ENCODE data around the gene C10orf95. TPM values are rescaled to one million over a fixed set of nuclear protein-coding genes. Genes with fewer than 3 reads are reported as not detected.

Gene C10orf95
- total and polyA plus RNA-seq, 2 of the 13 experiments (the other 11 are each of a cell fraction or from before 2014, with no cell fraction given) = 0.05 to 0.07 TPM

DNA sequence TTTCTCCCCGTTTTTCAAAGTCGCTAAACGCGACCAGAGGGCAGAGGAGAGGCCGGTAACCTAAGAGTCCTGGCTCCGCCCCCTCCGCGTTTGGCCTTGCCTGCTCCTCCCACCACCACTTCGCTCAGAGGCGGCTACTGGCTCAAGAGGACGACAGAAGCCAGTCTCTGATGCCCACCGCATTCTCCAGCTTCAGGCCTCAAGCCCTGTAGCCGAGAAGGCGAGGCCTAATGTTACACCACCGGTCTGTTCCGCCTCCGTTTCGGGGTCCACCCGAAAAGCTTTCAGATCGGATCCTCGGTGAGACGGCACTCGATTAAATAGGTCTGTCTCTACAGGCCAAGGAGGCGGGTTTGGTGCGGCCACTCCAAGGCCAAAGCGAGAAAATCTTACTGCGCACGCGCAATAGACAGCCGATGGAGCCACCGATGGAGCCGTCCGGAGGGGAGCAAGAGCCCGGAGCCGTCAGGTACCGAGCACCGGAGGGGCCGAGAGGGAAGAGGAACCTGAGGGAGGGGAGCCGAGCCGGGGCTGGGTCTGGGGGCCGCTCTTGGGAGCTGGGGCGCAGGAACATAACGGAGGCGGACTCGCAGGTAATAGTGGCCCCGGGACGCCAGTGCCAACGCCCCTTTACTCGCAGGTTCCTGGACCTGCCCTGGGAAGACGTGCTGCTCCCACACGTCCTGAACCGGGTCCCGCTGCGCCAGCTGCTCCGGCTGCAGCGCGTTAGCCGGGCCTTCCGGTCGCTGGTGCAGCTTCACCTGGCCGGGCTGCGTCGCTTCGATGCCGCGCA, 30.4 kb downstream of the C10orf95 start, which contains the start of gene FBXL15:
Gene FBXL15, plus strand, starts transcription at position 123 of the 793 bp plus-strand sequence. Its CDS starts 294 bp downstream, at position 417.
- WGBS (ENCODE audit: low lambda C conversion rate) = 1% methylated on average over 42 of the region's 66 CpGs
- TF ChIP-seq, protein P1, sequence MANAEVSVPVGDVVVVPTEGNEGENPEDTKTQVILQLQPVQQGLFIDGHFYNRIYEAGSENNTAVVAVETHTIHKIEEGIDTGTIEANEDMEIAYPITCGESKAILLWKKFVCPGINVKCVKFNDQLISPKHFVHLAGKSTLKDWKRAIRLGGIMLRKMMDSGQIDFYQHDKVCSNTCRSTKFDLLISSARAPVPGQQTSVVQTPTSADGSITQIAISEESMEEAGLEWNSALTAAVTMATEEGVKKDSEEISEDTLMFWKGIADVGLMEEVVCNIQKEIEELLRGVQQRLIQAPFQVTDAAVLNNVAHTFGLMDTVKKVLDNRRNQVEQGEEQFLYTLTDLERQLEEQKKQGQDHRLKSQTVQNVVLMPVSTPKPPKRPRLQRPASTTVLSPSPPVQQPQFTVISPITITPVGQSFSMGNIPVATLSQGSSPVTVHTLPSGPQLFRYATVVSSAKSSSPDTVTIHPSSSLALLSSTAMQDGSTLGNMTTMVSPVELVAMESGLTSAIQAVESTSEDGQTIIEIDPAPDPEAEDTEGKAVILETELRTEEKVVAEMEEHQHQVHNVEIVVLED (CRISPR knock-in tag; IDR thresholded peaks at IDR 0.05; ENCODE audit: borderline replicate concordance) = peak; percentile 79
- TF ChIP-seq DPF2 (CRISPR knock-in tag; IDR thresholded peaks at IDR 0.05; ENCODE audit: borderline replicate concordance, low read depth) (no peak), XRCC5 (optimal IDR thresholded peaks at IDR 0.05; ENCODE audit: low read length) (peak; percentile 98), ATM (IDR thresholded peaks at IDR 0.05; ENCODE audit: borderline replicate concordance) (no peak), SPEN (CRISPR knock-in tag; IDR thresholded peaks at IDR 0.05; ENCODE audit: low read depth) (peak; percentile 80), AKAP8 (CRISPR knock-in tag; IDR thresholded peaks at IDR 0.05) (no peak), SP140L (CRISPR knock-in tag; IDR thresholded peaks at IDR 0.05; ENCODE audit: borderline replicate concordance) (no peak), TEAD2 (CRISPR knock-in tag; IDR thresholded peaks at IDR 0.05) (no peak), ZMAT3 (CRISPR knock-in tag; conservative IDR thresholded peaks at IDR 0.05) (peak; percentile 80), NFKBIZ (CRISPR knock-in tag; IDR thresholded peaks at IDR 0.05) (no peak), REXO4 (CRISPR knock-in tag; IDR thresholded peaks at IDR 0.05; ENCODE audit: borderline replicate concordance) (no peak), ZFP90 (CRISPR knock-in tag; IDR thresholded peaks at IDR 0.05; ENCODE audit: borderline replicate concordance) (no peak; the same call in 1 of the 2 replicates), PAF1 (CRISPR knock-in tag; IDR thresholded peaks at IDR 0.05) (no peak), ZNF564 (CRISPR knock-in tag; IDR thresholded peaks at IDR 0.05) (peak; percentile 16), ZNF891 (CRISPR knock-in tag; IDR thresholded peaks at IDR 0.05) (no peak)
- TF ChIP-seq, protein P2, sequence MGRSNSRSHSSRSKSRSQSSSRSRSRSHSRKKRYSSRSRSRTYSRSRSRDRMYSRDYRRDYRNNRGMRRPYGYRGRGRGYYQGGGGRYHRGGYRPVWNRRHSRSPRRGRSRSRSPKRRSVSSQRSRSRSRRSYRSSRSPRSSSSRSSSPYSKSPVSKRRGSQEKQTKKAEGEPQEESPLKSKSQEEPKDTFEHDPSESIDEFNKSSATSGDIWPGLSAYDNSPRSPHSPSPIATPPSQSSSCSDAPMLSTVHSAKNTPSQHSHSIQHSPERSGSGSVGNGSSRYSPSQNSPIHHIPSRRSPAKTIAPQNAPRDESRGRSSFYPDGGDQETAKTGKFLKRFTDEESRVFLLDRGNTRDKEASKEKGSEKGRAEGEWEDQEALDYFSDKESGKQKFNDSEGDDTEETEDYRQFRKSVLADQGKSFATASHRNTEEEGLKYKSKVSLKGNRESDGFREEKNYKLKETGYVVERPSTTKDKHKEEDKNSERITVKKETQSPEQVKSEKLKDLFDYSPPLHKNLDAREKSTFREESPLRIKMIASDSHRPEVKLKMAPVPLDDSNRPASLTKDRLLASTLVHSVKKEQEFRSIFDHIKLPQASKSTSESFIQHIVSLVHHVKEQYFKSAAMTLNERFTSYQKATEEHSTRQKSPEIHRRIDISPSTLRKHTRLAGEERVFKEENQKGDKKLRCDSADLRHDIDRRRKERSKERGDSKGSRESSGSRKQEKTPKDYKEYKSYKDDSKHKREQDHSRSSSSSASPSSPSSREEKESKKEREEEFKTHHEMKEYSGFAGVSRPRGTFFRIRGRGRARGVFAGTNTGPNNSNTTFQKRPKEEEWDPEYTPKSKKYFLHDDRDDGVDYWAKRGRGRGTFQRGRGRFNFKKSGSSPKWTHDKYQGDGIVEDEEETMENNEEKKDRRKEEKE (IDR thresholded peaks at IDR 0.05) = no peak
- TF ChIP-seq, protein P3, sequence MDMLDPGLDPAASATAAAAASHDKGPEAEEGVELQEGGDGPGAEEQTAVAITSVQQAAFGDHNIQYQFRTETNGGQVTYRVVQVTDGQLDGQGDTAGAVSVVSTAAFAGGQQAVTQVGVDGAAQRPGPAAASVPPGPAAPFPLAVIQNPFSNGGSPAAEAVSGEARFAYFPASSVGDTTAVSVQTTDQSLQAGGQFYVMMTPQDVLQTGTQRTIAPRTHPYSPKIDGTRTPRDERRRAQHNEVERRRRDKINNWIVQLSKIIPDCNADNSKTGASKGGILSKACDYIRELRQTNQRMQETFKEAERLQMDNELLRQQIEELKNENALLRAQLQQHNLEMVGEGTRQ (IDR thresholded peaks at IDR 0.05; ENCODE audit: low read depth, low read length) = no peak
- TF ChIP-seq, protein P3 (CRISPR knock-in tag; IDR thresholded peaks at IDR 0.05; ENCODE audit: borderline replicate concordance) = no peak

More for the DNA sequence above, 30.4 kb downstream of the C10orf95 start, which contains the start of gene FBXL15:
- CTCF ChIA-PET (ENCODE audit: low intra/inter-chr PET ratio, low total read pairs) = no interaction called here
- Histone ChIP-seq H3K27me3 (ENCODE audit: control insufficient read depth in 1 of 2, insufficient read depth in 2 of 2, low read length in 2 of 2) (peaks cover 1 to 6% of the 10 kb centered on the region in 2 experiments; a peak in 2 of 5 replicates), H3K4me3 (replicated peaks in 1 of 3; ENCODE audit: insufficient read depth in 1 of 3, low read depth in 2 of 3, low read length in 3 of 3) (peak within 1 kb of the TSS; percentile 79 to 97 (median 84)), H3K4me1 (ENCODE audit: insufficient read depth, low read length) (peaks cover 36% of the 10 kb centered on the region), H3K79me2 (ENCODE audit: insufficient read depth, low read length) (no peaks in the 10 kb centered on the region), H3K27ac (ENCODE audit: extremely low read length, insufficient read depth, low read length) (peak within 1 kb of the TSS; percentile 87), H2AFZ (ENCODE audit: low read length) (peak within 1 kb of the TSS; percentile 90), H4K20me1 (ENCODE audit: insufficient read depth, low read length) (no peaks in the 10 kb centered on the region), H3K9ac (ENCODE audit: insufficient read depth, low read depth, low read length) (peak within 1 kb of the TSS; percentile 77), H3K9me3 (ENCODE audit: low read length) (no peaks in the 10 kb centered on the region), H3K36me3 (replicated peaks in 1 of 2; ENCODE audit: control insufficient read depth in 1 of 2, insufficient read depth in 2 of 2, low read length in 2 of 2) (peaks cover 0 to 14% of the 10 kb centered on the region in 2 experiments; a peak in 3 of 5 replicates), H3K4me2 (ENCODE audit: low read depth, low read length) (peak within 1 kb of the TSS; percentile 98)
- peak; percentile 63 for ATAC-seq
- POLR2A ChIA-PET = interaction anchor here (0.9 to 5.3 kb wide), 13 partner anchors 10 to 306 kb away, joined by 3 to 135 read pairs (median 5); partner anchors contain the start of genes C10orf95, CUEDC2 and NFKB2
- FAIRE-seq = peak; percentile 91
- peak; percentile 95 for DNase-seq (ENCODE audit: low spot score)
- intact Hi-C loops (cut with micrococcal nuclease; ENCODE audit: unreplicated experiment) (loop anchor here (2.0 to 5.0 kb wide), 3 partner anchors 26 to 56 kb away; partner anchors contain the start of gene NFKB2), in situ Hi-C loops (cut with HindIII; ENCODE audit: extremely low pct_ligation_motif_present, low pct_unique_long_range_greater_than_20kb) (loop anchor here (5.0 kb wide), 1 partner anchor 41 kb away; no protein-coding TSS in a partner anchor)
- BruUV-seq (replicated peaks) = no TSS peak
